HG03457 (cell line): ENCODE results near the gene LATS1.
"Not testable (repeated sequence)": the region's sequence is repeated elsewhere in the genome, so short reads cannot be mapped to it uniquely, and the experiment has no call there.

Source experiments
- ATAC-seq: cut with Tn5 transposase; IDR thresholded peaks from one replicate; pipeline ENCODE4 v1.9.1; 2021; ENCODE audit warnings: moderate number of reproducible peaks; ENCODE audit not compliant: unreplicated experiment

The LATS1 gene

GRCh38 chr6:149728499-149729234, 10.8 kb upstream of the LATS1 start:
- no peak for ATAC-seq

GRCh38 chr6:149727793-149728498, 10.0 kb upstream of the LATS1 start:
- ATAC-seq = no peak

DNA sequence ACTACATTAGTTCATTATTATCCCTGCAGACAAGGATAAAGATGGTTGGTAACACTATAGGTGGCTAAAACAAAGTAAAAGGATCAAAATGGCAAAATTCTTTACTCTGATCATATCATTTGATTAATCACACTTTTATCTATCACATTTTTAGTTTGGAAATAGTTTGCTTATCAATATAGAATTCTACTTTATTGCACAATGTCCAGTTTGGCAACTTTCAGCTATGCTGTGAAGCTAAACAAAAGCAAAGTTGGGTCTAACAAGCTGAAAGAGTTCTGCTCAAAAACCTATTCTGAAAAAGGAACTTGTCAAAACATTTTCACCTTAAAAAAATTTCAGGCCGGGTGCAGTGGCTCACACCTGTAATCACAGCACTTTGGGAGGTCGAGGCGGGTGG, 7.9 kb upstream of the LATS1 start:
- no peak for ATAC-seq

- ATAC-seq = no peak
Measured at GRCh38 chr6:149723771-149724417, 6.0 kb upstream of the LATS1 start.

GRCh38 chr6:149723262-149723661, 5.4 kb upstream of the LATS1 start:
- ATAC-seq = no peak

DNA sequence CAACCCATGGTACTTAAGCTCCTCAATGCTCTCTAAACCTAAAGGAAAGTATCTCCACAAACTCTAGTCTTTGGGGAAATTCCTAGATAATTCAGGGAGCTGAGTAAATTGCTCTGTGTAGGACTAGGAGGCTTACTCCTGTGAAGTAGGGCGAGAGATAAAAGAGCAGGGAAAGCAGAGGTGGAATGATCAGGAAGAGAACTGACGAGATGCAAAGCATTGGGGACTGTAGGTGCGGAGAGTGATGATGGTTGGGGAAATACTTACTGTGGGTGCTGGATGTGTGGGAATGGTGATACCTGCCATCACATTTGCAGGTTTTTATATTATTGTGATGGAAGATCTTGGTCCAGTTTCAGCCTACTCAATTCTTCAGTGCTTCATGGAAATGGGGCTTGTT, 1.6 kb upstream of the LATS1 start:
- no peak for ATAC-seq

GRCh38 chr6:149717255-149717587, 680 bp downstream of the LATS1 start:
- no peak for ATAC-seq

- no peak for ATAC-seq
Measured at GRCh38 chr6:149716181-149716963, 1.5 kb downstream of the LATS1 start.

DNA sequence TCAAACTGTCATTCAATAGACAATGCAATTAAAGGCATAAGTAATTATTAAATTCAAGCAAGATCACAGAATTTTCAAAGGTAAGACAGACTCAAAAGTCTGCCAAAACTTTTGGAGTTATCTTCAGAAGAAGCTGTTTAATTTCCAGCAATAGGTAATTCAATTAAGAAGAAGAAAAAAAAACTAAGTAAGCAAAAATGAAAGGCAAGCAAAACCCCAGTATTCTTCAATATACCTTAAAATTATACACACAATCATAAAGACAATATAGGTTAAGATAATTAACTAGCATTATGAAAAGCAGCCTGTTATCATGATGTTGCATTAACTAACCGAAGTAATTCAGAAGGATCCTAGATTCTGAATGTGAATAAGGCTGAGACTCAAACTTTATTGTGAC, 3.5 kb downstream of the LATS1 start:
- no peak for ATAC-seq

DNA sequence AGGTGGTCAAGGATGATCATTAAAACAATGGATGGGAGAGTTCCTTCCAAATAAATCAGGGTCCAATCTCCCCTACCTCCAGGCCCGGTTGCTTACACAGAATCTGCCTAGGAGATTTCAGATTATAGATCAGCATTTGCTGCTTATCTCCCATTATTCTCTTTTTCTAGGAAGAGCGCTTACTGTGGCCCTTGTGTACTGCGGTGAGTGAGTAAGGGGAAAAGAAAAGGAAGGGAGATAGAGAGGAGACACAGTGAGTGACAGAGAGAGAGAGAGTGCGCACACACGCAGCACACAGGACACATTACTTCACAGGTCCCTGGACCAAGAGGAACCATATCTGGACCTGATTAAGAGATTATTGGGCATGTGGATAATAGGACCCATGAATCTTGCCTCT, 6.2 kb downstream of the LATS1 start:
- no peak for ATAC-seq

DNA sequence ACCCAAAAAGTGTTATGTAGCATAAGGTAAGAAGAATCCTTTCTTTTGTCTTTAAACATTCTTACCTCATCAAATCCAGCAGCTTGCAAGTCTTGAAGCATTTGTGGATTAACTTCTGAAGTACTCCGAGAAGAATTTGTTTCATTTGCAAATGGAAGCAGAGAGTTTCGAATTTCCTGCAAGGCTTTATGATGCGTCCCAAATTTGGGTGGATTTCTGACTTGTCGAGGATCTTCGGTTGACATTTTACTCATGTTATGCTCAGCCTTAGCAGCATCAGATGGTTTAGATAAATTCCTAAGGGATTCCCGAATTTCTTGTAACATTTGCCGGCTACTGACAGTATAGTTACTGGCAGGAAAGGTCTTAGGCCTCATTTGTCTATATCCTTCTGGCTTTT, 16.2 kb downstream of the LATS1 start:
- no peak for ATAC-seq

DNA sequence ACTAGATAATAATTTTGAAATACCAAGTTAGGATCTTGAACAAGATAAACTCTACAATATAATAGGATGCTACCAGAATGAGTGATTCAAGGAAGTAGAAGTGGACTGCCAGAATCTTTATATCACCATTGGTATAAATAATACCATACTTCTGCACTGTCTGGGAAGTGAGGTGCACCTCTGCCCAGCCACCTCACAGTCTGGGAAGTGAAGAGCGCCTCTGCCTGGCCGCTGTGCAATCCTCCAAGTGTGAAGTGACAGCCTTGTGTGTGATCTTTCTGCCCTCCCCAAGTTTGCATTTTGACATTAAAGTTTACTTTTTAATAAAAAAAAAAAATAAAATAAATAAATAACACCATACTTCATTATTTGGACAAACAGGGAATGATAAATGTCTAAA, 18.8 kb downstream of the LATS1 start:
- no peak for ATAC-seq

DNA sequence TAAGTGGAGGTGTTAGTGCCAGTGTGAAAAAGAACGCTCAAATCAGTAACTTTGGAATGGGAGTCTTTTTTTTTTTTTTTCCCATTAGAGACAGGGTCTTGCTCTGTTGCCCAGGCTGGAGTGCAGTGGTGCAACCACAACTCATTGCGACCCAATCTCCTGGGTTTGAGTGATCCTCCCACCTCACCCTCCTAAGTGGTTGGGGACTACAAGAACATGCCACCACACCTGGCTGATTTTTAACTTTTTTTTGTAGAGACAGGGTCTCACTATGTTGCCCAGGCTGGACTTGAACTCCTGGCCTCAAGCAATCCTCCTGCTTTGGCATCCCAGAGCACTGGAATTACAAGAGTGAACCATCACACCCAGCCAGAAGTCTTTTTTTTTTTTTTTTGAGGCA, 19.7 kb downstream of the LATS1 start:
- ATAC-seq = no peak

- ATAC-seq = no peak
Measured at GRCh38 chr6:149696901-149697300, 21.0 kb downstream of the LATS1 start.

DNA sequence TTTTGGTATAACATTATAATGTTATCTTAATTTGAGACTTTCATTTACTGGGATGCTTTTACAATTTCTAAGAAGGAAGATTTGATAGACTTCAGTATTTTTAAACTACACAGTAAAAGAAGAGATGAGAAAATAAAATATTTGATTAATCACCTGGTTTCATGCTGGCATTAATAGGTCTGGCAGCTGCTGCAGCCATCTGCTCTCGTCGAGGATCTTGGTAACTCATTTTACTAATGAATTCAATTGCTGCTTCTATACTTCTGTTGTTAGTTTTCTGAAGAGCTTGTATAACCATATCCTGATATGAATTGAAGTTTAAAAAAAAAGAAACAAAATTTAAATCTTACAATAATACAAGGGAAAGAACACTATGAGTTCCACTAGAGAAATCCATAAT, 23.0 kb downstream of the LATS1 start:
- ATAC-seq = no peak

GRCh38 chr6:149691201-149691600, 26.7 kb downstream of the LATS1 start:
- no peak for ATAC-seq

DNA sequence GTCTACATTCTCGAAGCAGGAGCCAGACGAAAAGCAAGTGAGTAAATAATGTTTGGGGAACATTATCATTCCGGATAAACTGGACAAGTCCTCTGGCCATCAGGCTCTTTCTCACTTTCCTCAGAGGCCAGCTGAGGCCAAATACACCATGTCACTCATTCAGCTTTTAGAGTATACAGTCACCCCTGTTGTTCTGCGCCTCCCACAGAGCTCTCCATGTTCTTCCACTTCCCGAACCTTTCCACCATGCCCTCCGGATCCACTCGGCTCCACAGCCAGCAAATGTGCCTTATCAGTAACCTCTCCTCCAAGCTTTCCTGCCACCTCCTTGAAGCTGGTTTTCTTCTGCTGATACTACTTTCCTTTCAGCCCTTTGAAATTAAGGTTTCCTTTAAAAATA, 31.7 kb downstream of the LATS1 start:
- no peak for ATAC-seq

GRCh38 chr6:149683256-149683859, 34.5 kb downstream of the LATS1 start:
- ATAC-seq = no peak

- ATAC-seq = not testable (repeated sequence)
Measured at GRCh38 chr6:149681845-149682244, 36.1 kb downstream of the LATS1 start.

- no peak for ATAC-seq
Measured at GRCh38 chr6:149681209-149681608, 36.7 kb downstream of the LATS1 start.

DNA sequence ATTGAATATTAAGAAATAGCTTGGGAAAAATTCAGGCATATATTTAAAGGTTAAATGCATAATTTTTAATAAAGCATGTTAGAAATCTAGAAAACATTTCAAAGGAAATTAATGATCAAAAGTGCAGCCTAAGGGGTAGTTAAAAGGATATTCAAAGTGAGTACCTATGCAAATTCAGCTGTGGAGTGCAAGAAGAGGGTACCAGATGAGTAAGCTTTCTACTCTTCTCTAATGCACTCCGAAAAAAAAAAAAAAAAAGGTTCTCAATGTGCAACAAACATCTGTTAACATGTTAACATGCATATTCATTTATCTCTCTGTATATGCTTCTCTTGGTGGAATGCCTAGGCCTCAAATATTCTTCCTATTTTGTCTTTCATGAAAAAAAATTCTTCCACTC, 37.4 kb downstream of the LATS1 start:
- no peak for ATAC-seq
